MM.1S (cell line): ENCODE data around the gene SCAMP4.

ENCODE experiments used
- DNase-seq: peaks from one replicate; pipeline ENCODE4 v3.0.0-alpha.2; 2015
- H2AFZ ChIP-seq: fragments of 300-600 bp; sonication (generic); 2 replicates; pipeline ENCODE4 v1.6.0; 2016; ENCODE audit warnings: antibody characterized with exemption, low read length
- H3F3A ChIP-seq: fragments of 300-600 bp; sonication (generic); 2 replicates; pipeline ENCODE4 v1.6.1; 2016; ENCODE audit warnings: mild to moderate bottlenecking, antibody characterized with exemption, low read length, moderate library complexity, mixed read lengths; ENCODE audit not compliant: insufficient read depth
- H3K27ac ChIP-seq: fragments of 300-600 bp; sonication (generic); 2 replicates; pipeline ENCODE4 v1.5.1; 2016; ENCODE audit warnings: mild to moderate bottlenecking, low read length
- H3K27me3 ChIP-seq: fragments of 300-600 bp; sonication (generic); replicated peaks from 2 replicates; pipeline ENCODE4 v1.6.0; 2016; ENCODE audit warnings: low read length; ENCODE audit not compliant: insufficient read depth
- H3K36me3 ChIP-seq: fragments of 300-600 bp; sonication (generic); replicated peaks from 2 replicates; pipeline ENCODE4 v1.6.1; 2016; ENCODE audit warnings: mild to moderate bottlenecking, low read length, mixed read lengths; ENCODE audit not compliant: insufficient read depth
- H3K4me1 ChIP-seq: fragments of 300-600 bp; sonication (generic); 2 replicates; pipeline ENCODE4 v1.6.1; 2016; ENCODE audit warnings: low read length, mixed read lengths
- H3K4me2 ChIP-seq: fragments of 300-600 bp; sonication (generic); 2 replicates; pipeline ENCODE4 v1.6.0; 2016; ENCODE audit warnings: low read depth, low read length
- H3K4me3 ChIP-seq: fragments of 300-600 bp; sonication (generic); 2 replicates; pipeline ENCODE4 v1.5.1; 2016; ENCODE audit warnings: low read length, mixed read lengths
- H3K79me2 ChIP-seq: fragments of 300-600 bp; sonication (generic); 2 replicates; pipeline ENCODE4 v1.6.1; 2016; ENCODE audit warnings: mixed run types, low read length, mixed read lengths
- H3K9ac ChIP-seq: fragments of 300-600 bp; sonication (generic); 2 replicates; pipeline ENCODE4 v1.6.1; 2016; ENCODE audit warnings: low read length, mixed read lengths
- H3K9me2 ChIP-seq: fragments of 300-600 bp; sonication (generic); replicated peaks from 2 replicates; pipeline ENCODE4 v1.6.1; 2016; ENCODE audit warnings: mild to moderate bottlenecking, low read length, mixed read lengths; ENCODE audit not compliant: insufficient read depth
- H3K9me3 ChIP-seq: fragments of 300-600 bp; sonication (generic); replicated peaks from 2 replicates; pipeline ENCODE4 v1.6.1; 2016; ENCODE audit warnings: mild to moderate bottlenecking, low read length, mixed read lengths; ENCODE audit not compliant: insufficient read depth
- H4K20me1 ChIP-seq: fragments of 300-600 bp; sonication (generic); 2 replicates; pipeline ENCODE4 v1.6.1; 2016; ENCODE audit warnings: mild to moderate bottlenecking, low read length, moderate library complexity, mixed read lengths; ENCODE audit not compliant: insufficient read depth
- CTCF ChIP-seq: fragments of 300-600 bp; sonication (generic); IDR thresholded peaks from 2 replicates; pipeline ENCODE4 v1.5.1; 2016; ENCODE audit warnings: antibody characterized with exemption, low read length, mixed read lengths
- EZH2 ChIP-seq: fragments of 300-600 bp; sonication (generic); optimal IDR thresholded peaks from 2 replicates; pipeline ENCODE3; 2017; ENCODE audit warnings: low read depth, mild to moderate bottlenecking, antibody characterized with exemption, low read length, mixed read lengths
- EZH2phosphoT487 ChIP-seq: fragments of 300-600 bp; sonication (generic); IDR thresholded peaks from 2 replicates; pipeline ENCODE4 v1.6.1; 2018; ENCODE audit warnings: antibody characterized with exemption, low read length

The SCAMP4 gene

GRCh38 chr19:1914826-1915341 is 9.7 kb downstream of the SCAMP4 start:
- Histone ChIP-seq H3K4me1 (no peaks in the 10 kb centered on the region), H3K4me2 (no peak overlapping the region), H3K79me2 (peaks cover 51% of the 10 kb centered on the region), H4K20me1 (no peaks in the 10 kb centered on the region), H3K27ac (no peak overlapping the region), H3F3A (no peaks in the 10 kb centered on the region), H3K36me3 (0 out of 2 replicates have a peak, but pooled peaks cover 2% of the 10 kb centered on the region), H3K9me3 (no peaks in the 10 kb centered on the region), H3K4me3 (no peak overlapping the region), H3K27me3 (no peaks in the 10 kb centered on the region), H3K9me2 (no peaks in the 10 kb centered on the region), H3K9ac (no peak overlapping the region), H2AFZ (no peak overlapping the region)
- TF ChIP-seq EZH2 (no peak), EZH2phosphoT487 (no peak), CTCF (no peak)
- DNase-seq: no peak

GRCh38 chr19:1917146-1917545 is 11.9 kb downstream of the SCAMP4 start:
- no peak overlapping the region for H3K27ac ChIP-seq

GRCh38 chr19:1917926-1918325 is 12.7 kb downstream of the SCAMP4 start:
- TF ChIP-seq CTCF: no peak
- no peak for TF ChIP-seq EZH2
- TF ChIP-seq EZH2phosphoT487: no peak
- Histone ChIP-seq H2AFZ (no peak overlapping the region), H3K4me1 (peaks cover 3% of the 10 kb centered on the region), H3K79me2 (peaks cover 22% of the 10 kb centered on the region), H3K9ac (no peak overlapping the region), H4K20me1 (no peaks in the 10 kb centered on the region), H3F3A (peaks cover 5% of the 10 kb centered on the region; the same call in 1 of the 2 replicates), H3K9me3 (no peaks in the 10 kb centered on the region), H3K4me2 (no peak overlapping the region), H3K27me3 (no peaks in the 10 kb centered on the region), H3K9me2 (no peaks in the 10 kb centered on the region), H3K4me3 (no peak overlapping the region), H3K27ac (no peak overlapping the region), H3K36me3 (0 out of 2 replicates have a peak, but pooled peaks cover 2% of the 10 kb centered on the region)
- no peak for DNase-seq

More at GRCh38 chr19:1917146-1917545, 11.9 kb downstream of the SCAMP4 start:
- no peaks in the 10 kb centered on the region for H4K20me1 ChIP-seq
- no peaks in the 10 kb centered on the region for H3K9me2 ChIP-seq
- no peak overlapping the region for H3K4me3 ChIP-seq
- TF ChIP-seq EZH2 (no peak), EZH2phosphoT487 (no peak), CTCF (no peak)
- H3F3A ChIP-seq: no peaks in the 10 kb centered on the region
- H3K27me3 ChIP-seq: no peaks in the 10 kb centered on the region
- H3K9me3 ChIP-seq: no peaks in the 10 kb centered on the region
- no peak for DNase-seq
- no peak overlapping the region for H3K4me2 ChIP-seq
- peaks cover 28% of the 10 kb centered on the region for H3K79me2 ChIP-seq
- no peaks in the 10 kb centered on the region for H3K4me1 ChIP-seq
- no peak overlapping the region for H3K9ac ChIP-seq
- 0 out of 2 replicates have a peak, but pooled peaks cover 2% of the 10 kb centered on the region for H3K36me3 ChIP-seq
- H2AFZ ChIP-seq: no peak overlapping the region
